ENCODE measurements around the gene ERV3-1.
A peak's percentile ranks its signal among the peaks of the same experiment; 100 is the strongest.
"Not testable (repeated sequence)": the region's sequence is repeated elsewhere in the genome, so short reads cannot be mapped to it uniquely, and the experiment has no call there.

ERV3-1 gene, protein sequence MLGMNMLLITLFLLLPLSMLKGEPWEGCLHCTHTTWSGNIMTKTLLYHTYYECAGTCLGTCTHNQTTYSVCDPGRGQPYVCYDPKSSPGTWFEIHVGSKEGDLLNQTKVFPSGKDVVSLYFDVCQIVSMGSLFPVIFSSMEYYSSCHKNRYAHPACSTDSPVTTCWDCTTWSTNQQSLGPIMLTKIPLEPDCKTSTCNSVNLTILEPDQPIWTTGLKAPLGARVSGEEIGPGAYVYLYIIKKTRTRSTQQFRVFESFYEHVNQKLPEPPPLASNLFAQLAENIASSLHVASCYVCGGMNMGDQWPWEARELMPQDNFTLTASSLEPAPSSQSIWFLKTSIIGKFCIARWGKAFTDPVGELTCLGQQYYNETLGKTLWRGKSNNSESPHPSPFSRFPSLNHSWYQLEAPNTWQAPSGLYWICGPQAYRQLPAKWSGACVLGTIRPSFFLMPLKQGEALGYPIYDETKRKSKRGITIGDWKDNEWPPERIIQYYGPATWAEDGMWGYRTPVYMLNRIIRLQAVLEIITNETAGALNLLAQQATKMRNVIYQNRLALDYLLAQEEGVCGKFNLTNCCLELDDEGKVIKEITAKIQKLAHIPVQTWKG

DNA sequence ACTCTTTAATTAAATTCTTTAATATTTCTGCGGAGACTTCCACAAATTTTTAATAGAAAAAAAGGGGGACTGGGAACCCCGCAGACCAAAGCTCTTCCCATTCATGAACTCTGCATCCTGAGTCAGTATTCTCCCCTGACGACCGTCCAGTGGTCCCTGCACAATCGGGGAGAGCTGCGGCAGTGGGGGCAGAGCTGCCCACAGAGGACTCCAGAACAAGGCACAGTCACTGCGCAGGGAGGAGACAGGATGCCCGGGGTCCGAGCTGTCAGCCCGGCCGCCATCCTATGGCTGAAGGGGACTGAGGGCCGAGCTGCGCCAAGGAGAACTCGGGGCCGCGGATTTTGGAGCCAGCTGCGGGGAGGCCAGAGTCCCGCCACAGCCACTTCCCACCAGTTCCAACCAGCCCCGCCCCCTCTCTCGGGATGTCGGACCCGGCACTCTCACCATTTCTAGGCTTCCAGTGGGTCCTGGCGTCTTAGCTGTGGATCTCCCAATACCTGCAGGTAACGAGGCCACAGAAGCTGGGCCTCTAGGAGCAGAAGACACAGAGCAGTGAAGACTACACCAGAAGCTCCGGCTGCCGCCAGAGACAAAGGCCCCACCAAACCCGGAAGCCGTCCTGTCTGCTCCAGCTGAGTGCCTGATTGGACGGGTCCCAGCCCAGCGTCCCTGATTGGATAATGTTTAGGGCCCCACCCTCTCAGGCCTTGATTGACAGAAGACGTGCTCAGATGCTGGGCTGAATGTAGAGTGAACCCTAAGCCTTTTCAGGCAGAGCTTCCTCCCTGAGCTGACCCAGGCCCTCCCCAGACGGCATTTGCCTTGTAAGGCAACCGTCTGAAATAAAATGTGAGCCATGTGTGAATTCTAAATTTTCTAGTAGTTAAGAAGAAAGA lies at the start of gene ERV3-1:
ERV3-1 (minus strand) TSS at position 594 of the 899 bp plus-strand sequence. CDS start 13,661 bp downstream, outside the sequence.
- peak; percentile 92 for DNase-seq

DNA sequence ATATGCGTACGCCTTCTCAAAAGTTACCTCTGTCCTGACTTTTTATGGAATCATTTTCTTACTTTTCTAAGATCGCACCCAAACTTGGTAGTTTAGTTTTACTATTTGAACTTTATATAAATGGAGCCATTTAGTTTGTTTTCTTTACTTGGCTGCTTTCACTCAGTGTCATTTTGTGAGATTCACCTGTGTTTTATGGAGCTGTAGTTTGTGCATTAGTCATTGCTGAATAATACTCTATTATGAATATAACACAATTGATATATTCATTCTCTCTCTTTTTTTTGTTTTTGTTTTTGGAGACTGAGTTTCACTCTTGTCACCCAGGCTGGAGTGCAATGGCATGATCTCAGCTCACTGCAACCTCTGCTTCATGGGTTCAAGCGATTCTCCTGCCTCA lies 49.3 kb upstream of the ERV3-1 start:
- DNase-seq, result not testable (repeated sequence)

DNA sequence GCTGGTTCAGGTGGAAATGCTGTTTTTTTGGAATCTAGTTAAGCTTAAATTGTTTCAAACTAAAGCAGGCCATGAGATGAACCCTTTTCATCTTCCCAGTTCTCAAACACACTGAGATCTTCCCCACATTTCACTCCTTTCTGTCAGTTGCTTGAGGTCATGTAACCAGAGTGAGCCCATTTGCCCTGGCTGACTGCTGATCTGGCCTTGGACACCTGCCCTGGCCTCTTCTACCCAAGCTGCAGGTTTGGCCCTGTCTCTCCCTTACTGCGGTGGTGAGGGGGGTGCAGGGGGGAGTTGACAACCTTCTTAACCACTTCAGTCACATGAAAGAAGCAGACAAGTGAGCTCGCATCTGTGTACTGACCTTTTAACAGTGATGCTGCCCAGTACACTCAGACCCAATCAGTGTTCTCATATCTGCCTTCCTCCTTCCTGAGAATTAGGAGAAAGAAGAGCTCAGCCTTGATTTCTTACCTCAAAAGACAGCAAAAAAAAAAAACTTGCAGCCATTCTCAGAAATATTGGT lies 48.0 kb upstream of the ERV3-1 start:
- not testable (repeated sequence) for DNase-seq

DNA sequence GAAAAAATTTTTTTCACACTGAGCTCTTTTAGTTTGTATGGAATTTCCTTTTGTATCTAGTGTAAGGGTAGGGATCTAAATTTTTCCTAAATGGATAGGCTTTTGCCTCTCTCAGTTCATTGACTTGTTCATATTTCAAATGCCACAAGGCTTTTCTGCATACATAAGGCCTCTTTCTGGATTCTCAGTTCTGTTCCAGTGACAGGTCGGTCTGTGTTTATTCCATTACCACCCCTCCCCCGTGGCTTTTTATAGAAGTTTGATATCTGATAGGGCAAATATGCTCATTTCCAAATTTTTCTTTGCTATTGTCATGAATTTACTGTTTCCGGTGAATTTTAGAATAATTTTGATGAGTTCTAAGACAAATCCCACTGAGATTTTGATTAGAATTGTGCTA lies 45.2 kb upstream of the ERV3-1 start:
- not testable (repeated sequence) for DNase-seq

DNA sequence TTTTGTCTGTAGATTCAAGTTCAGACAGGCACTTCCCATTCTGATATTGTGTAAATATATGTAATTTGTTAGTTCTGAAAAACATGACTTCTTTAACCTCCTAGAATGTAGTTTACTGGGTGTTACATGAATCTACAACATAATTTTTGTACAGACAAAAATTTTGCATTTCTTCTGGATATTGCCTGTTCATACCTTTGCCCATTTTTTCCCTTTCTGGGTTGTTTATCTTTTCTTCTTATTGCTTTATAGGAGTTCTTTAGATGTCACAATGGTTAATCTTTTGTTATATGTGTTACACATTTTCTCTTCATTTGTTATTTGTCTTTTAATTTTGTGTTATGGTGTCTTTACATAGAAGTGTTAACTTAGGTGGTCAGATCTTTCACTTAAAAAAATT lies 44.7 kb upstream of the ERV3-1 start:
- DNase-seq, result not testable (repeated sequence)

DNA sequence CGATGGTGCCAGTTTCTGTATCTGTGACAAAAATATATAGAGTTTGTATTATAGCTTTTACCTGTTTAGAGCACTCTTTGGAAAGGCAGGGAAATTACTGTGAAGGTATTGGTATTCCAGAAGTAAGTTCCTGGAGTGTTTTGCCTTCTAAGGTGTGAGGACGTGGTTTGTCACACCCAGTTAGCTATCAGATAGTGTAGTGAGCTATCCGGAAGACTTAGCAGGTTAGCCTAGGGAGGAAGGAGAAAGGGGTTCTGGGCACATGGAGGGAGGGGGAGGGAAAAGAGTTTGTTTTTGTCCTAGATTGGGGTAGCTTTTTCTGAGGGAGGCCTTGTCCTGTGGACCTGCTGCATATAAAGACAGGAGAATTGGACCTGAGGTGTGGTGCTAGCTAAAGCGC lies 39.8 kb upstream of the ERV3-1 start:
- not testable (repeated sequence) for DNase-seq

DNA sequence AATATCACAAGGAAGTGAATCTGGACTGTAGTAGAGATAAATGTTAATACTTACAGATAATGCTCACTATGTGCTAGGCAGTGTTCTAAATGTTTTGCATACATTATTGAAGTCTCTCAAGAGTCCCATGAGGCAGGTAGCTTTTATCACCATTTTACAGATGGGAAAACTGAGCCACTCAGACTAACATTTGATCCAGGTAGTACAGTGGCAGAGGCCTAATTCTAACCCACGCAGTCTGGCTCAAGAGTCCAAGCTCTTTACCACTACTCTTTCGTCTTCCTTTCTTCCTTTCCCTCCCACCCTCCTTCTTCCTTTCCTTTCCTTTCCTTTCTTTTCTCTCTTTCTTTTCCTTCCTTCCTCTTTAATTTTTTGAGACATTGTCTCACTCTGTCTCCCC lies 39.1 kb upstream of the ERV3-1 start:
- not testable (repeated sequence) for DNase-seq

DNA sequence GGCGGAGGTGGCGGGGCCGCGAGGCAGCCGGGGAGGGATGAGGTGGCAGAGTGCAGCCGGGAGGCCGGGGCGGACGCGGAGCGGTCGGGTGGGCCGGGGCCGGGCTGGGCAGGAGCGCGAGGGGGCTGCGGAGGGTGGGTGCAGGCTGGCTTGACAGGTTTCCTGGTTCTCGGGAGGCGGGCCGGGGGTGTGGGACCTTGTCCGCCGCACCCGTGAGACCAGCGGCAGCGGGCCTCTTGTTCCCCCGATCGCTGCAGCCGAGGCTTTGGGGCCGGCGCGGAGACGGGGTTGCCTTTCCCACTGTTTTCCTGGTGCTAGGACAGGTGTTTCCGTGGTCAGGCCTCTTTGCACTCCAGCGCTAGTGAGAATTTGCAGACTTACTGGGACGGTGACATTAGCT lies 32.3 kb upstream of the ERV3-1 start:
- peak; percentile 3 for DNase-seq

DNA sequence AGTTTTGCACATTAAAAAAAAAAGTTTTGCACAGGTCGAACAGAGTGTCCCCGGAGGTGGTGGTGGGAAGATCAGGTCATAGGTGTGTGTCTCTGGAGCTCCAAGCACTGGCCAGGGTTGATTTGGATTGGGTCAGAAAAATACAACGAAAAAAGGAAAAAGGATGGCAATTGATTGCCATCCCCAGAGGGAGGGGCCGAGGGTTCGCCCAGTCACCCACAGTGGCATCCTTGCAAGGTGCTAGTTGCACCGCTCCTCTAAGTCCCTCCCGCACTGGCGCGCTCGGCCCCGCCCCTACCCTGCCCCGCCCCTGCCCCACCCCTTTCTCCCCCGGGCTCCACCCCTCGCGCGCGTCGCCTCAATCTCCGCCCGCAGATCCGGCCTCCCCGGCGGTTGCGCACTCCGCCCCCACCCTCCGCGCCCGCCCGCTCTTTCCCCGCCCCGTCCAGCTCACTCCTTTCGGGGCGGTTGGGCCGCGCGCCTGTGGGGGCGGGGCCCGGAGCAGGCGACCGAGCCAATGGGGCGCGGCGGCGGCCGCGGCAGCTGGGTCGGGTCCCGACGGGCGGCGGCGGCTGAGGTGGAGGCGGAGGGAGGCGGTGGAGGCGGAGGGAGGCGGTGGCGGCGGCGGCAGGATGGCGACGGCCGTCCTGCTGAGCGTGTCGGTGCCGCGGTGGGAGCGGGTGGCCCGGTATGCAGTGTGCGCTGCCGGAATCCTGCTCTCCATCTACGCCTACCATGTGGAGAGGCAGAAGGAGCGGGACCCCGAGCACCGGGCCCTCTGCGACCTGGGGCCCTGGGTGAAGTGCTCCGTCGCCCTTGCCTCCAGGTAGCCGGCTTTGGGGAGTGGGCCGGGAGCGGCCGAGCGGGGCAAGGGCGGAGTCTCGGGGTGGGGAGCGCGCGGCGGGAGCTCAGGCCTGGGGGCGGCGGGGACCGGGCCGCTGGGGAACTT lies 31.5 kb upstream of the ERV3-1 start:
- peak; percentile 92 for DNase-seq

DNA sequence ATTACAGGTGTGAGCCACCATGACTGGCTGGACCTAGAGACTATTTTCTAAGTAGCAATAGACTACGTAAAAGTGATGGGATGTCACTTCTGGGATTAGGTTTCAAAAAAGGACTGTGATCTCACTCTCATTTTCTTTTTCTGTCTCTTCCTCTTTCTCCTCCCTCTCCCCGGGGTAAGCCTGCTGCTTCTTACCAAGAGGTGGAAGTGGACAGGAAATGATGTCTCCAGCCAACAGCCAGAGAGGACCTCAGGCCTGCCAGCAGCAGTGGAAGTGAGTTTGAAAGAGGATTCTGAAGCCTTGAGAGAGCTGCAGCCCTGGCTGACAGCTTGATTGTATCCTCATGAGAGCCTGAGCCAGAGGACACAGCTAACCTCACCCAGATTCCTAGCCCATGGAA lies 30.0 kb upstream of the ERV3-1 start:
- not testable (repeated sequence) for DNase-seq

DNA sequence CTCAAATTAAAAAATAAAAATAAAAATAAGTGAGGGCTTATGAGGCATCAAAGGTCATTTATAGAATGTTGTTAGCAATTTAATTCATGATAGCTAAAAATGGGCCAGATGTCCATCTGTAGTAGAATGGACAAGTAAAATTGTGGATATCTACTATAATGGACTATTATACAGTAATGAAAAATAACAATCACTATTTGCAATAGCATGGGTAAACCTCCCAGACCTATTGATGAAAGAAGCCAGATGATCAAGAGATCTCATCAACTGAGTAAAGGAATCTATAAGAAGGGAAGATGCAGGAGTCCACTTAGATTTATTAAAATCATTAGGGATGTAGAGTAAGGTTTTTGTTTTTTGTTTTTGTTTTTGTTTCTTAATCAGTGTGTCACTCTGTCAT lies 29.0 kb upstream of the ERV3-1 start:
- not testable (repeated sequence) for DNase-seq

DNA sequence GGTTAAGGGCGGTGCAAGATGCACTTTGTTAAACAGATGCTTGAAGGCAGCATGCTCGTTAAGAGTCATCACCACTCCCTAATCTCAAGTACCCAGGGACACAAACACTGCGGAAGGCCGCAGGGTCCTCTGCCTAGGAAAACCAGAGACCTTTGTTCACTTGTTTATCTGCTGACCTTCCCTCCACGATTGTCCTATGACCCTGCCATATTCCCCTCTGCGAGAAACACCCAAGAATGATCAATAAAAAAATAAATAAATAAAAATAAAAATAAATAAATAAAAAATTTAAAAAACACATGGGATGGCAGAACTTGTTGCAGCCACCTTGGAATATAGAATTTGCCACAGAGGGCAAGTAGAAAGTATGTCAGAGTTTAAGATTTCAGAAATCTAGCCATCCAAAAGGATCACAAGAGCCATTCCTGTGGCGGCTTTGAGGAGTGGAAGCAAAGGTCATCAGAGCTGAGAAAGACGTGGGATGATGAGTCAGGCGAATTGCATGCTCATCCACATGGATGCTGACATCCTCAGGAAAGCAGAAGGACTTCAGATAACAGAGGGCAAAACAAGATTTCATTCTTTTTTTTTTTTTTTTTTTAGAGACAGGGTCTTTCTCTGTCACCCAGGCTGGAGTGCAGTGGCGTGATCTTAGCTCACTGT lies 27.8 kb upstream of the ERV3-1 start:
- not testable (repeated sequence) for DNase-seq

DNA sequence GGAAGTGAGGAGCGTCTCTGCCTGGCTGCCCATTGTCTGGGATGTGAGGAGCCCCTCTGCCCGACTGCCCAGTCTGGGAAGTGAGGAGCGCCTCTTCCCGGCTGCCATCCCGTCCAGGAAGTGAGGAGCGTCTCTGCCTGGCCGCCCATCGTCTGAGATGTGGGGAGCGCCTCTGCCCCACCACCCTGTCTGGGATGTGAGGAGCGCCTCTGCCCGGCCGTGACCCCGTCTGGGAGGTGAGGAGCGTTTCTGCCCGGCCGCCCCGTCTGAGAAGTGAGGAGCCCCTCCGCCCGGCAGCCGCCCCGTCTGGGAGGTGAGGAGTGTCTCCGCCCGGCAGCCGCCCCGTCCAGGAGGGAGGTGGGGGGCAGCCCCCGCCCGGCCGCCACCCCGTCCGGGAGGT lies 26.9 kb upstream of the ERV3-1 start:
- DNase-seq, result not testable (repeated sequence)

DNA sequence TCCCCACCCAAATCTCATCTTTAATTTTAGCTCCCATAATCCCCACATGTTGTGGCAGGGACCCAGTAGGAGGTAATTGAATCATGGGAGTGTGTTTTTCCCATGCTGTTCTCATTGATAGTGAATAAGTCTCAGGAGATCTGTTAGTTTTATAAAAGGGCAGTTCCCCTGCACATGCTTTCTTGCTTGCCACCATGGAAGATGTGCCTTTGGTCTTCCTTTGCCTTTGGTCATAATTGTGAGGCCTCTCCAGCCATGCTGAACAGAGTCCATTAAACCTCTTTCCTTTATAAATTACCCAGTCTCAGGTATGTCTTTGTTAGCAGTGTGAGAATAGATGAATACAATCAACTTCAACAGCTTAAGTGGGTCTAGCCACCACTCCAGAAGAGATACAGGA lies 18.5 kb upstream of the ERV3-1 start:
- not testable (repeated sequence) for DNase-seq

DNA sequence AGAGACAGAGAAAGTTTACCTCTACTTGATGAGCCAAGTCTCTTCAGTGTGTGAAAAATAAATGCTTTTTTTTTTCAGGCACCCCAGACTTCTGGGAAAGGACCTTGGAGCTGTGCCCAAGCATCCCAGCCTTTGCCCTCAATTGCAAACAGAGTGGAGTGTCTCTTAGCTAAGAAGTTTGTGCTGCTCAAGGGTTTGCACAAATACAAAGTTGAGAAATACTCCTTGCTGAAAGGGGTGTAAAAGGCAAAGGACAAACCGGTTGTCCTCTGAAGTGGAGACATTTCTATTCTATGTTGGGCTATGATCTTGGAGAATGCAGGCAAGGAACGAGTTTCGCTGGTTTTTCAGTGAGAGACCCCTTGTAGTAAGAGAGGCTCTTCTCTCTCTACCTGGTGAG lies 14.5 kb upstream of the ERV3-1 start:
- DNase-seq, result not testable (repeated sequence)

DNA sequence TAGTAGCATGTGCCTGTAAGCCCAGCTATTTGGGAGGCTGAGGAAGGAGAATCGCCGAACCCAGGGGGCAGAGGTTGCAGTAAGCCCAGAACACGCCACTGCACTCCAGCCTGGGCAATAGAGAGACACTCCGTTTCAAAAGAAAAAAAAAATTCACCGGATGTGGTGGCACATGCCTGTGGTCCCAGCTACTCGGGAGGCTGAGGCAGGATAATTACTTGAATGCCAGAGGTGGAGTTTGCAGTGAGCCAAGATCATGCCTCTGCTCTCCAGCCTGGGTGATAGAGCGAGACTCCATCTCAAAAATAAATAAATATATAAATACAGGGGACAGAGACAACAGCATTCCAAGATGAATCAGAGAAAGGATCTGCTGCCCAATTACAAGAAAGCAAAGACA lies 3.4 kb upstream of the ERV3-1 start:
- not testable (repeated sequence) for DNase-seq

DNA sequence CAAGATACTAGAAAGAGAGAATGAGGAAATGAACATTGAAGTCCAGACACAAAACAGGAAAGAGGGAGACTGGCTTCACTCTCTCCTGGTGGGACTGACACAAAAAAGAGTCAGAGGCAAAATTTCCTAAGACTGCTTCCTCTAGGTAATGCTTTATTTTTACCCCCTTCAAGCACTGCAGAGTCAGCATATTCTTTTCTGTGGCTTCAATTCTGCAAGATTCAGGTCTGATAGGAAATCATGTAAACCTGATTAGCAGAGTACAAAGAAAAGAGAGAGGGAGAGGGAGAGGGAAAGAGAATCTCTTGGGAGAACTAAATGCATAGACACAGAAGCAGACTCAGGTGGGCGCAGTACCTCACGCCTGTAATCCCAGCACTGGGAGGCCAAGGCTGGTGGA lies 2.9 kb upstream of the ERV3-1 start:
- DNase-seq, result not testable (repeated sequence)

DNA sequence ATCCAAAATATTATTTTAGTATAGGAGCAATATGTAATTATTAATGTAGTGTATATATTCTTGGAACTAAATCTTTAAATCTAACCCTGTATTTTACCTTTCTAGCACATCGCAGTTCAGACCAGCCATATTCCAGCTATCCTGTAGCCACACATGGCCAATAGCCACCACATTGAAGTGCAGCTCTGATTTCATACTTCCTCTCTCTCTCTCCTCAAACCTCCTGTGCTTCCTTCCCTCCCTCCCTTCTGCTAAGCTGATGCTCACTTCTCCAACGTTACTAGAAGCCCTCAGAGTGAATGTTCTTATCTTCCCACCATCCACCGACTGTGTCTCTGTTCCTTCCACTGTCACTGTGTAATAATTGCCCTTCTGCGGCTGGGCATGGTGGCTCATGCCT lies 549 bp upstream of the ERV3-1 start:
- DNase-seq, result not testable (repeated sequence)

DNA sequence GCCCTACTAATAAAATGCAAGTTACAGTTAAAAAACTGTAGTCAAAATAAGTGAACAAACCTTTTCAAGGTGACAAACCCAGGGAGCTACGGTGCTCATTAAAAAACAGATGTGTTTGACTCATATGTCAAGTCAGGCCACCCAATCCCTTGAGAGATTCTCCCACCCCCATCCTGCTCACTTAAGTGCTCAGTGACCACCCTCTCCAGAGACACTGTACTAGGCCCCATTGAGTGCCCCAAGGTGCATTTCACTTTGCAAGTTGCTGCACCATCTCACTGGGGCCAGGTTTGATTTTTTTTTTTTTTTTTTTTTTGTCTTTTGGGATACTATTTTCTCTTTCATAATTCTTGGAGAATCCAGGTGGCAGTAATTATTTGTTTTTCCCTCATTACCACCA lies 1.9 kb downstream of the ERV3-1 start:
- DNase-seq, result no peak

DNA sequence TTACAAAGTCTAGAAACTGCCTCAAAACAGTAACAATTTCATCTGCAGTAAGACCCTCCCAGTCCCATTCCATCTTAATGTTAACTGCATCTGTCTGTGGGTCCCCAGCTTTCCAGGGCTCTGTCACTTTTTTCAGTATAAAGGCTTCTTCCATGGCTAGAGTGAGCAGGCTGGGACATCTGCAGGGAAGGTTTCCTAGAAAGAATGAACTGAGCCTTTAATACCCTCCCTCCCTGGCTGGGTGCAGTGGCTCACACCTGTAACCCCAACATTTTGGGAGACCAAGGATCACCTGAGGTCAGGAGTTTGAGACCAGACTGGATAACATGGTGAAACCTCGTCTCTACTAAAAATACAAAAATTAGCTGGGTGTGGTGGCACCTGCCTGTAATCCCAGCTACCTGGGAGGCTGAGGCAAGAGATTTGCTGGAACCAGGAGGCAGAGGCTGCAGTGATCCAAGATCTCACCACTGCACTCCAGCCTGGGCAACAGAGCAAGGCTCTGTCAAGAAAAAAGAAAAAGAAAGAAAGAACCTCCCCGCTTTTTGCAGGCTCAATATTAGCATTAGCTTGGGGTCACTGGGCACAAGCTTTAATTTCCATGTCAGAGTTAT lies 3.4 kb downstream of the ERV3-1 start:
- no peak for DNase-seq

DNA sequence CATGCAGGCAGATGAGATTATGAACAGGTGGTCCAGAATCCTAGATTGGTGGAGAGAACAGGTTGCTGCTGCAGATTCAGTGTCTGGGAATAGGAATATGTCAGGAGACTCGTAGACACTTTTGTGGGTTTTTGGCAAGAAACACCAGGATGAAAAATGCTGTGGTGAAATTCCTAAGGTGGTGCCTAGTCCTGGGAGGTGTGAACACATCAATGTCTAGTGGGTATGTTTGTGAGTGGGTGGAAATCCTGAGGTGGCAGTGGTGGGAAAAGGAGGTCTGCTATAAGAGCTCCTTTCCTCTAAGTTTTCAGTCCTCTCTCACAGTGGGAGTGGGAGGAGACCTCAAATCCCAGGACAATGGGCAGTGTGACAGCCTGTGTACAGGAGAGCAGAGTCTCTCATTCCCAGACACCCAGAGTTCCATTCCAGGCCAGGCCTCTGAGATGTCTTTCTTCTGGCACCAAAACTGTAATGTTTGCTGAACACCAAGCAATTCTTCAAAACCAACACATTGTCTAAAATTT lies 5.1 kb downstream of the ERV3-1 start:
- no peak for DNase-seq

All from stimulated activated naive CD4-positive, alpha-beta T cell treated with Interleukin-2 at 50 U/mL for 16 hours (primary cell).